Epithelial cell of esophagus (primary cell): ENCODE measurements around the gene PDCD5.

Experiments used
- DNase-seq: peaks from one replicate; pipeline ENCODE4 v3.0.0; 2010; ENCODE audit warnings: low read depth
- H3K4me3 ChIP-seq: 2 replicates; pipeline ENCODE4 v1.5.1; 2011; ENCODE audit warnings: mild to moderate bottlenecking, low read length, control low read depth
- TF ChIP-seq, protein P1 (sequence below): IDR thresholded peaks from 2 replicates; pipeline ENCODE4 v1.5.1; 2011; ENCODE audit warnings: low read depth, mild to moderate bottlenecking, low read length, control low read depth, inconsistent platforms; ENCODE audit not compliant: insufficient read depth; ENCODE audit errors: missing control alignments

PDCD5 gene

DNA sequence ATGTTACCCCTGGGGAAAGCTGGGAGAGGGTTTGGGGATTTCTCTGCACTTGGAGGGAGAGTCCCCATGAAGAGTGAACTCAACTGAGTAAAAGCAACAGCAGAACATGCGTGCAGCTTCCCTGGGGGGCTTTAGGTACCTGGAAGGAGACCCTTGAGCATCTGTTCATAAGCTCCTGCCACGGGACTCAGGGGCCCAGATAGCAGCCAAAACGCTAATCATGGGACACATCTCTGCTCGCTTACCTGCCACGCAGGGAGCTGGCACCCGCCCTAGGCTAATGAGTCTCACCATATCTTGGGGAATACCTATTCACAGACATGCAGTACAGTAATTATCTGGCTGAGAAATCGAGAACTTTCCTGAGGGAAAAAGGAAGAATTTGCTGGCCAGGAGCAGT is 33.9 kb downstream of the PDCD5 start:
- DNase-seq: no peak
- H3K4me3 ChIP-seq: no peak overlapping the region
- TF ChIP-seq, protein P1, sequence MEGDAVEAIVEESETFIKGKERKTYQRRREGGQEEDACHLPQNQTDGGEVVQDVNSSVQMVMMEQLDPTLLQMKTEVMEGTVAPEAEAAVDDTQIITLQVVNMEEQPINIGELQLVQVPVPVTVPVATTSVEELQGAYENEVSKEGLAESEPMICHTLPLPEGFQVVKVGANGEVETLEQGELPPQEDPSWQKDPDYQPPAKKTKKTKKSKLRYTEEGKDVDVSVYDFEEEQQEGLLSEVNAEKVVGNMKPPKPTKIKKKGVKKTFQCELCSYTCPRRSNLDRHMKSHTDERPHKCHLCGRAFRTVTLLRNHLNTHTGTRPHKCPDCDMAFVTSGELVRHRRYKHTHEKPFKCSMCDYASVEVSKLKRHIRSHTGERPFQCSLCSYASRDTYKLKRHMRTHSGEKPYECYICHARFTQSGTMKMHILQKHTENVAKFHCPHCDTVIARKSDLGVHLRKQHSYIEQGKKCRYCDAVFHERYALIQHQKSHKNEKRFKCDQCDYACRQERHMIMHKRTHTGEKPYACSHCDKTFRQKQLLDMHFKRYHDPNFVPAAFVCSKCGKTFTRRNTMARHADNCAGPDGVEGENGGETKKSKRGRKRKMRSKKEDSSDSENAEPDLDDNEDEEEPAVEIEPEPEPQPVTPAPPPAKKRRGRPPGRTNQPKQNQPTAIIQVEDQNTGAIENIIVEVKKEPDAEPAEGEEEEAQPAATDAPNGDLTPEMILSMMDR: no peak

DNA sequence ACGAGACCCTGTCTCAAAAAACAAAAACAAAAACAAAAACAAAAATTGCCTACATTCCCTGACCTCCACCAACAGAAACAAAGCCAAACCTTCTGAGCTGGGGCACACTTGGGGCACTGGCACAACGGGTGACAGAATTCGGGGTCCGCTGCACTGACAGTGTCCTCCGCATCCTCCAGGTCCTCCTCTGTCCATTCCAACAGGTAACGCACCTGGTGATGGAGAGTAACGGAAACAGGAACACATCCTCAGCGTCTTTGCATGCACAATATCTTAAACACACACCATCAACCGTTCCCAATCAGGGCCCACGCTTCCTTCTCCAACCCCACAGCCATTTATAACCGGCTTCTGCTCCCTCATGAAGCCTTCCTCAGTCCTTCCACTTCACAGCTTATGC is 34.6 kb downstream of the PDCD5 start:
- TF ChIP-seq, protein P1: no peak
- H3K4me3 ChIP-seq: no peak overlapping the region
- no peak for DNase-seq

DNA sequence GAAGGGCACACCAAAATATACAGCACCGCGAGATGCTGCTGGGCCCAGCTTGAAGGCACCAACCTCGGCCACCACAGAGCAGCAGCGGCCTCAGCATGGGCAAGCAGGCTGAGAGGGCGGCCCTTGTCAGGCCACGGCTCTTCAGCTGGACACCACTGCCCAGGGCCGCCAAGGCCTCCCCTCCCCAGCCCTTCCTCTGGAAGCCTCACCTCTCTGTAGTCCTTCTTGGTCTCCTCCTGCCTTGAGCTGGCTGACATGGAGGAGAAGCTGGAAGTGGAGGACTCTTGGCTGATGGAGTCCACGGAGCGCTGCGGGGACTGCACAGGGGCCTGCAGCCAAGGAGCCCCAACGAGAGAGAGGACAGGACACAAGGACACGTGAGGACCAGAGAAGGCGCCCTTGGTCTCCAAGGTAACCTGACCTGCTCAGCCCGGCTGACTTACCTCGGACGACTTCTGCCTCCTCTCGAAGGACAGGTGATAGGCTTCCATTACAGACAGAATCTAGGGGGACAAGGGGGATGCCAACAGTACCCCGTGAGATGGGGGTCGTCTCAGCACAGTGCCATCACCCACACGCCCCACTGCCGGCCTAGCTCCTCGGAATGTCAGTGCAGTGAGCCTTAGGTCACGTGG is 38.2 kb downstream of the PDCD5 start:
- TF ChIP-seq, protein P1: no peak
- DNase-seq: no peak
- no peak overlapping the region for H3K4me3 ChIP-seq

DNA sequence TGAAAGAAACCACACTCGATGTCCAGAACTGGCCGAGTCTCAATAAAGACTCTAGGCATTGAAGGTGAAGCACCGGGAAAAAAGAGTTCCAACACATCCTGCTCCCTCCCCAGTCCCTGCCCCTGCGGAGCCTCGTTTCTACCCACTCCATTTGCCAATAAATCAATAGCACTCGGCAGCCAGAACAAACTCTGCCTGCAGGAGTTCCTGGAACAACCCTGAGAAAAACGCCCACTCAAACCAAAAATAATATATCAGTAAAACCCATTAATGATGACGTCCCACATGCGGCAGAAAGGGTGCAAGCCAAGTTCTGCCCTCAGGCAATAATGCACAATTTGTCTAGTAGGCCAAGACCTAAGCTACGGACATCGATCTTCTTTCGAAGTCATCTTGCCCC is 41.0 kb downstream of the PDCD5 start:
- H3K4me3 ChIP-seq: no peak overlapping the region
- TF ChIP-seq, protein P1: no peak
- no peak for DNase-seq

DNA sequence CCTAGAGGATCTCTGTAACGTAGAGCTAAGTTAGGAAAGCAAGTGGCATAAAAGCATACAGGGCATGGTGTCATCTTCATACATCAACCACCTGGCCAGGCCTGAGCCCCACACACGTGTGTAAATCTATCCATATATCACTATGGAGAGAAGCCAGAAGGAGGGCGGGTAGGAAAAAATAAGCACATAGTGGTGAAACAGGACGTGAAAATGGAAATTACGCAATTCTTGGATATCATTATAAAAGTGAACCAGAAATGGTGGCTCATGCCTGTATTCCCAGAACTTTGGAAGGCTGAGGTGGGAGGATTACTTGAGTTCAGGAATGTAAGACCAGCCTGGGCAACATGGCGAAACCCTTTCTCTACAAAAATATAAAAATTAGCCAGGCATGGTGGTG is 43.4 kb downstream of the PDCD5 start:
- TF ChIP-seq, protein P1: no peak
- DNase-seq: no peak
- no peak overlapping the region for H3K4me3 ChIP-seq

DNA sequence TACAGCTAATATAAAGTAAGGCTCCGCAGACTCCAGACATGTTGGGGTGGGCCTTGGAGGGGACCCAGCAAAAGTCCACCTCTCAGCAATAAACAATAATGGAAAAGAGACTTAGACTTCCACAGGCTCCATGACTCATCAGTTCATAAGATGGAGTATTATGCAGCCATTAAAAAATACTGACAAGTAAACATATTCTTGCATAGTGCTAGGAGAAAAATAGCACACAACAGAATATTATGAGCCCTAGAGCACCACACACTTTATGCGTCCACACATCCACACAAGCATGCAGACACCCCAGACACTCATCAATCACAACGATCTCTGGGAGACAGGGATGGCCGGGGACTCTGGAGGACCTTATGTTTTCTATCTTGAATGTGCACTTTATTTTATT is 46.0 kb downstream of the PDCD5 start:
- DNase-seq: no peak
- no peak overlapping the region for H3K4me3 ChIP-seq
- TF ChIP-seq, protein P1: no peak

DNA sequence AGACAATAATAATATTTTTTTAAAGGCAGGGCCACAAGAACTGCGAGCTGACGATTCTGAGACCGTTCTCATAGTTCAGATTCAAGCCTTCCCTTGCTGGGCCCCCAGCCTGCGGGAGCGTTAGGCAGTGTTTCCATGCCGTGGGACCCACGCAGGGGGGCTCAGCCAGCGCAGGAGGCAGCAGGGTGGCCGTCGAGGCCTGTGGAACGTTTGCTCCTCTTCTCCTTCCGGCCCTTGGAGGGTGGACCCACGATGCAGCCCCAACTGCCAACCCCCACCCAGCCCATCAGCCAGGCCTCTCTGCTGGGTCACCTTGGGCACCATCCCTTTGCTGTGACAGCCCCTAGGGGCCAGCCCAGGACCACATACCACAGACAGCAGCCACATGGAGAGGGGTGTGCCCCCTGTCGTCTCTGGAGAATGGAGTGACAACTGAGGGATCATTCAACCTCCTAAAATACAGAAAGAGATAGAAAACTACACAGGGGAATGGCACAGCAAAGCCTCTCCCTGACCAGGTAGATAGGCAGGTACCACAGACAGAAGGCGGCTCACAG is 46.8 kb downstream of the PDCD5 start:
- no peak overlapping the region for H3K4me3 ChIP-seq
- DNase-seq: no peak
- TF ChIP-seq, protein P1: no peak
